HG03097 (cell line): Measurements from ENCODE around the gene TAGAP.

Experiments used
- ATAC-seq: cut with Tn5 transposase; IDR thresholded peaks from one replicate; pipeline ENCODE4 v1.9.1; 2021; ENCODE audit not compliant: unreplicated experiment, low FRiP score

TAGAP gene

DNA sequence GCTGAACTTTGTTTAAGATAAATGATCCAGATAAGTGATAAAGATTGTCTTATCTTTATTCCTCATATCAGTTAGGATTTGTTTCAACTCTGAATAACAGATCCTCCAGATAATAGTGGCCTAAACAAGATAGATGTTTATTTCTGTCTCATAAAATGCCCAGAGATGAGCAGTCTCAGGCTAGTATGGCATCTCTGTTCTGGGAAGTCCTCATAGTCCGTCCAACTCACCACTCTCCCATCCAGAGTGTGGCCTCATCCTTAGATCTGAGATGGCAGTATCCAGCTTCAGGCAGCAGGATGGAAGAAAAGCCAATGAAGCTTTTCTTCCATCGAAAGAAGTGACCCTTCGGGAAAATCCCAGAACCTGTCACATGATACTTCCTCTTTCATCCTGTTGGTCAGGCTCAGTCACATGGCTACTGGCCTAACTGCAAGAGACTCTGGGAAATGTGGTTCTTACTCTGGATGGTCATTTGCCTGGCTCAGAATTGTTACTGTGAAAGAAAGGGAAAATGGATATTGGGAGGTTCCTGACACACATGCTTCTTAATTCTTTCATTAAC is 29.4 kb upstream of the TAGAP start:
- no peak for ATAC-seq

DNA sequence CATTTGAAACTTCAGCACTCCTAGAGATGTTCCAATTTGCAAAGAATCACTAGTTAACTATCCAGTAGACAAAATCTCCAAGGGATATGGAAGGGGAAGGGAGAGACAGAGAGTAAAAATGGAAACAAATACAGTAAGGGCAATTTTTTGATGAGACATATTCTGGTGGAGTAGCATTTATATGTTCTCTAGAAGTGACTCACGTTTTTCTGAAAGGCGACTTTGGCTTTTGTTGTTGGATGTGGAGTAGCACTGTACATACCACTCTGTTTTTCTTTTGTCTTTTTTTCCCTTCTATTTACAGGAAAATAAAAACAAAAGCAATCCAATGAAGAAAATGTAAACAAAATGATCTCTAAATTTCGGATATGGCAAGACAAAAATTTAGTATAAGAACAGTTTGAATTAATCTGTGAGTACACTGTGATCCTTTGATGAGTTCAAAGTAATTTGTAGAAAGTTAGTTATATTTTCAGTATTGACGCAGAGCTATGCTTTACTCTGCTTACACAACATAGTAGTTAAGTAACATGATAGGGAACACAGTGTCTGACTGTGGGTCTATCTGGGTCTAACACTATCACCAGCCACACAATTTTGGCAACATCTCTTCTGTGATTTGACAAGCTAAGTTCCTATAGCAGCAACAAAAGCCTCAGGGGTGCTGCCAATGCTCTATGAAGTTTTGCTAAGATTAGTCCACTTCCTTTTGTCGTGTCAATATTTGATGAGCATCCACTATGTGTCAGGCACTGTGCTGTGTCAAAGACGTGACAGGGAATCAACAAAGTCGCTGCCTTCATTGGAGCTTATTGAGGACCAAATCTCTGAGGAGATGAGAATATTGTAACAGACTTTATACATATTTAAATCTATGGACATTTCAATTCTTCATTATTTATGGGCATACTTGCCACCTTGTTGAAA is 27.3 kb upstream of the TAGAP start:
- ATAC-seq = no peak

DNA sequence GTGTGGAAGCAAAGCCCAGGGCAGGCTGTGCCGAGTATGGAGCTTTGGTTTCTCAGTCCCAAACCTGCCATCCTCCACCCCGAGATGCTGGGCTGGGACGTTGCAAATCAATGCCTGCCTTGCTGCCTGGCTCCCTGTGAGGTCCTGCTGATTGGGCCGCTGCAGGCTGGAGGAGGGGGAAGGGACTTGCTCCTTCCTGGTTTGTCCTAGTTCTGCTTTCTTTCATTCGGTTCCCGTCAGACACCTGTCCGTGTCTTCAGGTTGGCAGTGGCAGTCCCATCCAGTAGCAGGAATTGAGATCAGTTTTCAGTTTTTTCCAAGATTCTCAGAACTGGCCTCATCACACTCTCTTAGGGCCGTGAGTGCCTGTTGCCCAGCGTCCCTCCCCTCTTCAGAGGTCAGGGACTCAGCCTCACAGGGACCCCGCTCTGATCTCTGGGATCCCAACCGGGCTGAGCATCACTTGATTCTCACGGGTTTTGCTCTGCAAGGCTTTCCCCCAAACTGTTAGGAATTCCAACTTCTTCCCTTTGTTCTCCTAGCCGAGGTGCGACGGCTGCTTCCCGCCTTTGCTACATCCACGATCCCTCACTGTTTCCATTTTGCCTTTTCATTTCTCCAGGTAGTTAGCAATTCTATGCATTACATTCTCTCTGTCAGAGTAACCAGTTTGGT is 24.2 kb upstream of the TAGAP start:
- no peak for ATAC-seq

DNA sequence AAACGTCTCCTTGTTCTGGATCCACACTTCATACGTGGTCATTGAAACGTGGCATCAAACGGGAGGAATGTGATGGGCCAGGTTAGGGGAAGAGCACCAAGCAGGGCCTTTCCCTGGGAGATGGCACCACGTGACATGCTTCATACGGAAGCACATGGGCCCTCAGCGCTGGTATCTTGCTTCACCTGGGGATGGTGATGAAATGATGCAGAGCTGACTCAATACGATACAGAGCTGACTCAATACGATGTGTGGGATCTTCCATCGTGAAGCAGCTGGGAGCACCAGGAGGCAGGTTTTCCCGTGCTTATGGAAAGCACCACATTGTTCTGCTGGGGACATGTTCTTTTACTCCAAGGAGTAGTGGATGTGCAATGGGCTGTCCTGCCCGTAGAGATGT is 22.5 kb upstream of the TAGAP start:
- no peak for ATAC-seq

DNA sequence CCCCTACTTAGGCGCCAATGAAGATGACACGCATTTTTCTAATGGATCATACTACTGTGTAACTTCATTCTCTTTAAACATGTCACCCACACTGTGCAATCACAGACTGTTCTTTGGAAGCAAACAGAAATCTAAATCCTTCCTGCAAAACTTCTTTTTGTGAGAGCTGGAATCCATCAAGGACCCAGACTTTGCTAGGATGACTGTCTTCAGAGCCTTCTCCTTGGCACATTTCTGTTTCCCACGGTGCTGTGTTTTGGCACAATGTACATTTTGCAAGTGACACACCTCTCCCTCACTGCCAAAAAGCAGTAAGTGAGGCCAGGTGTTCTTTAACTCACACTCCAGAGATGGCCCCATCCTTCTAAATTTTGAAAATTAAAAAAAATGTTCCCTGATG is 21.7 kb upstream of the TAGAP start:
- no peak for ATAC-seq

DNA sequence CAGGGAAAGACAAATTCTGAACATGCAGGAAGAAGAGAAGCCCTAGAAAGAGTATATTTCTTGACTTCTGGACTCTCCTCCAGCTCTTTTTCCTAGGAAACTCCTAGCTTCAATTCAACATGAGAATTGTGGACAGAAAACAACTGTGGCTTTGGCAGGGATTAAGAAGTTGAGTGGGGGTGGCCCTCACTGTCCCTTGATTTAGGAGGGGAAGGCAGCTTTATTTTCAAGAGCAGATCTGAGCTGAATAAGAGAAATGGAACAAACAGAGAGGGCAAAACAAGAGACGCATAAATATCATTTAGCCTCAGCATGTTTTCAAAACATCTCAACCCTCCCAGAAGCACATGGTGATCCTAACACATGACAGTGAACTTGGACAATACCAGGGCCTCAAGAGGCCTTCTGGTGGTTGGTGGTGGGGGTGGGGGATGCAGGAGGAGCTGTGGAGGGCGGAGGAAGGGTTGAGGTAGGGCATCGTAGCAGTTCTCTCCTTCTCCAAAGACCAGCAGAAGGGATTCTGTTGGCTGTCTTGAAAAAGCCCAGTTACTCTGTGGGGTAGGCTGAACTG is 21.1 kb upstream of the TAGAP start:
- no peak for ATAC-seq

DNA sequence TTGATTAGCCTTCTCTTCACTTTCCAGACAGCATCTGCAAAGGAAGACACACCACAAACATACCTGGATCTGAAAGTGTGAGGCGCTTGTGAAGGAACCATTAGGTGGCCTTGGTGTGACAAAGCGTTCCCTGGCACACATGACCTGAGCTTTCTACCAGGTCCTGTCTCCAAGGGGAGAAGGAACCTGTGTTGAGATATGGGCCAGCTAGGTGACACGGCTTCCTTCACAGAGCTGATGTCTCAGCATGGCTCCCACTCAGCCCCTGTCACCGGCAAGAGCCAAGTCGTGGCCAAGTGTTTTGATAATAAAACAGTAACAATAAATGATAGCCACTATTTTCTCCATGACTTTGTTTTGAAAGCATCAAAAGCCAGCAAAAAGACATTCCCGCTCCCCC is 20.3 kb upstream of the TAGAP start:
- ATAC-seq = no peak

DNA sequence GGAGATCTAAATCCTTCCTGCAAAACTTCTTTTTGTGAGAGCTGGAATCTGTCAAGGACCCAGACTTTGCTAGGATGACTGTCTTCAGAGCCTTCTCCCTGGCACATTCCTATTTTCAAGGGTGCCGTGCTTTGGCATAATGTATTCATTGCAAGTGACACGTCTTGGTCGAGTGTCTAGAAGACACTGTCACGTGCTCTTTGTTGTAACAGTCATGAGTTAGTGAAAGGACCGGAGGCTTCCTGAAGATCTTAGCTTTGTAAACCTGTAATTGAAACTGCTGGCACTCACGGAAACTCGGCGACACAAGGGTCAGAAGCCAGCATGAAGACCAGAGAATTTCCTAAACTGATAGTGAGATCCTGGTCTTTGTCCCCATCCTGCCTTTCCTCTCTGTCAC is 19.7 kb upstream of the TAGAP start:
- no peak for ATAC-seq

DNA sequence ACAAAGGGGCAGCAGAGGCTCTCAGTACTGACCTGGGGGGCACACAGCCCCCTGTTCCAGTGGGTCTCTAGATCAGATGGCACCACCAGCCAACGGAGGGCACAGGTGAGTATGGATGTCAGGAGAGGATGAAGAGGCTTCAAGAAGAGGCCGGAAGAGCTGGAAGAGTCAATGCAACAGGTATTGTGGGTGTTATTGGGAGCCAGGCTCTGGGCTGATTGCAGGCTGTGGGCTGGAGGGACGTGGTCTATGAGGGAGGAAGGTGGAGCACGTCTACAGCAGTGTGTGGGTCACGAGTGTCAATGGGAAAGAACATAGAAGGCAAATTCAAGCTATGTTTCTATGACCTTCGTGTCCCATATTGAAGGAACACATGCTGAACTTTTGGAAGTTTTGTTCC is 18.8 kb upstream of the TAGAP start:
- ATAC-seq = no peak

DNA sequence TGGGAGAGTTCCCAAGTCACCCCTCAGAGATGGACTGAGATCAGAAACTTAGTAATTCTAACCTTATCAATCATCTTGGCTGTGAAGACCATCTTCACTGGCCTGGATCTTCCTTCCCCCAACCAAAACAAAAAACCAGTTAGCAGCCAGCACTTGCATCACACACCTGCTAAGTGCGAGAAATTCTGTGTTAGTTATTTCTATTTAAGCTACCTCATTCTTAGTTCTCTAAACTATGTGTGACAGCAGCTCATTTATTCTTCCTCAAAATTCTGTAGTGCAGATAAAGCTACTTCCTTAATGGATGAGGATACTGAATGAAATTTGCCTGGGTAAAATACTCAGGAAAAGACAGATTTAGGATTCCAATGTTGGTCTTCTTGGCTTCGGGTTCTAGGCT is 18.2 kb upstream of the TAGAP start:
- ATAC-seq = no peak

DNA sequence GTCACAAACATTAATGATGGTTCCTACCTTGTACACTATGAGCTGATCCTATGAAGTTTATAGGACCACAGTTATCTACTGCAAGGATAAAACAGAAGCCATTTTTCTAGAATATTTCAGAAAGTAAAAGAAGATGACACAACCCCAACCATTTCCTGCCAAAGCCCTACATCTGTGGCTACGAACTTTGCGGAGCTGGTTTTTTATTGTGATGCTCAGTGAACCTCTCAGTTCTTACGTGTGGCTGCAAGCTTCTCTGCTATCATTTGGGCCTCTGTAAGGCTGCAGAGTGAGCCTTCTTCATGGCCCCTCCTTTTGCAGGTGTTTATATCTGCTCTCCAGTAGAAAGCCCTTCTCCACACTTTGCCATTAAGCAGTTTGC is 17.8 kb upstream of the TAGAP start:
- peak; percentile 35 for ATAC-seq

DNA sequence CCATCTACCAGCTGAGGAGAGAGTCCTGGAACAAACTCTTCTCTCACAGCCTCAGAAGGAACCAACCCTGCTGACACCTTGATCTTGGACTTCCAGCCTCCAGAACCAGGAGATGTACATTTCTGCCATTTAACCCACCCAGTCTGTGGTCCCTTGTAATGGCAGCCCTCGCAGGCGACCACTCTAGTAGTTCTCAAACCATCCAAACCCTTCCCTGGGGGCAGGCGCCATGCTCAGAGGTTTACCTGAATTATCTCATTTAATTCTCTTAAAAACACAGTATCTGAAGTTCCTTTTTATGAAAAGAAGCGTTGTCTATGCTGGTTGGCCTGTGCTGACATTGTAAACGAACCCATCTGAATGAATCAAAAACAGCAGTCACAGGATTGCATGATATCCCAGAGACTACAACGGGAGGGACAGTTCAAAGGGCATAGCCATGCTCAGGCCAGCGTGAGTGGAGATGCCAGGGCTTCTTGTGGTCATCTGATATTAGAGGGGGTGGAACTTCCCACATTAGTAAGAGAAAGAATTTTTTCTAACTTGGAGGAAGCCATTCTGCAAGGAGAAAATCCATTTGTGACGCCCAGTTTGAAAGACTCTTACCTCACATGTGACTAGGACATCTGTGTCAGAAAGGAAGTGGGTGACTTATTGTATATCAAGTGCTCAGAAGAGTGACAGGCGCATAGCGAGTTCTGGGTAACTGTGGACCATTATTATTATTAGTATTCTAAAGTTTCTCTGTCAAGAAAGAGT is 17.2 kb upstream of the TAGAP start:
- peak; percentile 69 for ATAC-seq

DNA sequence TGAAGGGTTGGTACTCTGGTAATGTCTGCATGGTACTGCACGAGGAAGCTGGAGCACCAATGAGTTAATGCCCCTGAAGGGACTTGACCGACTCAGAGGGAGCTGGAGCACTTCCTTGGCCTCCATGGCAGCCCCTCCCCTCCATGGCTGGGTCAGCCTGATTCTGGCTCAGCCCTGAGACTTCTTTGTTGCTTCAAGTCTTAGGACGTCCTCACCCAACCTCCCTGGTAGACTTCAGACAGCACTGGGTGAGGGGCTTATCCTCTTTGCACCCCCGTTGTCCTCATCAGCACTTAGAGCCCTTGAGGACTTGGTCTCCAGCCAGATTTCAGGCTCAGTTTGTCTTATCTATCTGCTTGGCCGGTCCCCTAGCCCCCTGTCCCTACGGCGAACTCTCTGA is 16.4 kb upstream of the TAGAP start:
- no peak for ATAC-seq

DNA sequence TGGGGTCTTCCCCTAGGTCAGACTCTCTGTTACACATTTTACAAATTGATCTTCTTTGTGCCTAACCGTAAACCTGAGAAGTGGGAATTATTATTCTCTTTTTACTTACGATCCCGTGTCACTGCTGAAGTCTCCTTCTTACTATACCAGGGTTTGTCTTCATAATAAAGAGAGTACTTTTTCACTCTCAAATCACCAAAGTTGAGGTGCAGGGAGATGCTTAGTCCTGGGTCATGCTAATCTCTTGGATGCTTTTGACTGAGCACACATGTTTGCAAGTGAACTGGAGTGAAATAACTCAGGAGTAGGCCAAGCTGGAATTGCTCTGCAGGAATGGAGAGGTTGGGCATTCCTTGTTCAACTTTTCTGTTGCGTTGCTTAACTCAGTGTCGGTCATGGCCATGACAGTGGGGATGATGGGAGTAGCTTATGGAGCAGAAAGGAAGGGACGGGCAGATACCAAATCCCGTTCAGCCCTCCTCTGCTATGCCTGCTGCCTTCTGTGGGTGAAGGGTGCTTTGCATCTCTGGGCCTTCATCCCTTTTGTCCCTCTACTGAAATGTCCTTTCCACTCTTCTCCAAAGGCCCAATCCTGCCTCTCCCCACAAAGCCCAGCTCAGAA is 15.2 kb upstream of the TAGAP start:
- ATAC-seq = no peak

DNA sequence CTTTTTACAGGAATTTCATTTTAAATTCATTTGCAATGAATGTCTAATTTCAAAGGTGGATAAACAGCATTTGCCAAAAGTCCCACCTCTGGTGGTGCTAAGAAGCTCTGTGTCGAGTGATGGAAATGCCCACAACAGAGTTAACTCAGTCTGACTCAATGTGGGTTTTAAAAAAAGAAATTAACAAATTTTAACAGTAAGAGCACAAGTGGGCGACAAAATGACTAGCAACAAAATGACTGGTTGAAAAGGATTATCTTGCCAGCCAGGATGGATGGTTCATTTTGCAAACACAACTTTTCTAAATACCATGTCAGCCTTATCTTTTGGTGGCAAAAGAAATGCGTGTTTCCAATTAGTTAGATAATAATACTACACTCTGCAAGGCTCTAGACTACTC is 14.3 kb upstream of the TAGAP start:
- no peak for ATAC-seq

DNA sequence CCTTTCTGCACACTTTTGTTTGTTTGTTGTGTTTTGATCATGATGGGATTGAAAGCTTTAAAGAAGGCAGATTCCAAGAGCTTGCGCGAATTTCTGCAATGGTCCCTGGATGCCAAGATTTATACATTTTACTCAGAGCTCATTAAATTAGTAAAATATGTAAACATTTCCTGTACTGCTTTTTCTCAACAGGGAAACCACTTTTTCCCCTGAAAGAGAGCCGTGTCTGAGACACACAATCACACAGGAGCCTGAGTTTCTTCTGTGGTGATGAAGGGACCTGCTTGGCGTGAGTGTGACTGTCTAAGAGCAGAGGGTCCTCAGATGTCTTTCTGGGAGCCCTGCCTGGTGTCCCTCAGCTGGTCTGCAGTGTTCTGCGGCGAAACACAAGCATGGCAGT is 12.1 kb upstream of the TAGAP start:
- no peak for ATAC-seq

DNA sequence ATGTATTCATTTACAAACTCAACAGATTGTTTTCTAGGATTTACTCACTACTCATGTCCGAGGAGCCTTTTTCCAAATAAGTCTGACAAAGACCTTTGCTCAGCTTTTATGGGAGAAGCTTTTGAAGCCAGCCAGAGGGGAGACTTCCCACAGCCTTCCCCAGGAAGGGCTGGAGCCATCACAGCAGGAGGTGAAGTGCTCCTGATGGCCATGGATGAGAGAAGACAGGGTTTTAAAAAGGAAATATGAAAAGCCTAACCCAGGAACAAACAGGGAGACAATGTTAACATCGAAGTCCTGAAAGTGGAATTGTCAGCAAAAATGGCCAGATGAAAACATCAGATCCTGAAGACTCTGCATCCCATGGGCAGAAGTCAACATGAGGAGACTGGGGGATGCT is 11.6 kb upstream of the TAGAP start:
- no peak for ATAC-seq

DNA sequence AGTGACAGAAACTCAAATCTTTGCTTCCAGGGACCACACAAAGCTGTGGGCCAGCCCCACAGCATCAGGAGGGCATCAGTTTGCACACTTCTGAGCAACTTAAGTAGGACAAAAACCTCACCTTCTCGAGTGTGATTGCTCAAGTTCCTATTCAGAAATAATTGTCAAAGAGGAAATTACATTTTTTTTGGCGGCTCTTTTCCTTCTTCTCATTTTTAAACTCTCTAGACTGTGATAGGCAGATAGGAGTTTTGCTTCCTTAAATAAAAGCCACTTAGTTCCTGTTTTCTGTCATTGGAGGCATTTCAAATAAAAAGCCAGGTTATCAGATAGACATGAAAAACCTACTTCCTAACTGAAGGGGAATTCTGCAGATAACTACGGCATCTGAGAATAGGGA is 11.2 kb upstream of the TAGAP start:
- ATAC-seq = no peak

DNA sequence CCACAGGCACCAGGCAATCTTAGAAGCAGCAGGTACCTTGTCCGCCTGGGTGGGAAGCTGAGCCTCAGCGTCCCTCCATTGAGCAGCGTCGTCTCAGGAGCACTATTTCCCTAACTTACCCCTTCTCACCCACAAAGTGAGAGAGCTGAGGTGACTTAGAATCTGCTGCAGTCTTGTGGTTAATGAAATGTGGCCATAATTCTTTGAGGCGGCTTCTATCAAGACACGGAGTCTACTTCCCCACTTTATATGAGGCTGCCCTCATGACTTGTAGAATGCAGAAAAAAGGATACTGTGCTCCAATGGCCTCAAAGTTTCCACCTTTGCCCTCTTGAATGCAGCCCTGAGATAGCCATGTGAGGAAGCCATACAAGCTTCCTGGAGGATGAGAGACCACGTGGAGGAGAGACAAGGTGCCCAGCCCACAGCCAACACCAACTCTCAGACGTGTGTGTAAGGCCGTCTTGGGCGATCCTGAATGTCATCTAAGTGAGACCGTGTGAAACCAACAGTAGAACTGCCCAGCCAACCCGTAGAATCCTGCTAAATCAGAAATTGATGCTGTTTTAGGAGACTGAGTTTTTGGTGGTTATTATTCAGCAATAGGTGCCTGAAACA is 9.1 kb upstream of the TAGAP start:
- no peak for ATAC-seq

DNA sequence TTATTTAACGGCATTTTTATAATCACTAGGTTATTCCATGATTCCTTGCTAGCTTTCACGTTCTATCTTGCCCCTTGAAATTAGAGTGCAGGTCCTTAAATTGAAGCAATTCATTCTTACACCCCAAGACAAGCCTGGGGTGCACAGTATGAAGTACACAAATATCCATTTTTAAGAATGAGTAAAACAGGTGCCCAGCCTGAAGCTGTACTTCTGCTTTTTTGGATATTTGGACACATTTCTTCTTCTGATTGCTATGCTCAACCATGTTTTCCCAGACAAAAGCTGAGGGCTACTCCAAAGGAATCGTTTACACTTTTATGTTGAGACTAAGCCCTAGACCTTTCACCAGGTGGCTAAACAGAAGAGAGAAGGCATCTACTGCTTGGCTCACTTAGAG is 7.9 kb upstream of the TAGAP start:
- ATAC-seq = no peak
